ENCODE data around the gene DUSP12. TPM values are rescaled to one million over a fixed set of nuclear protein-coding genes. Genes with fewer than 3 reads are reported as not detected.
A peak's percentile ranks its signal among the peaks of the same experiment; 100 is the strongest.
"Not testable (repeated sequence)": the region's sequence is repeated elsewhere in the genome, so short reads cannot be mapped to it uniquely, and the experiment has no call there.

Gene DUSP12
- total RNA-seq, 1 donor = 26.3 TPM

GRCh38 chr1:161721738-161722343, 27.7 kb upstream of the DUSP12 start:
- peak; percentile 70 for DNase-seq (ENCODE audit: low read depth)
- H3K4me3 ChIP-seq (ENCODE audit: low read depth, low read length) = no peak overlapping the region
- no peak for TF ChIP-seq CTCF (IDR thresholded peaks at IDR 0.05; ENCODE audit: insufficient read depth, low read depth, low read length)

- no peak for DNase-seq (ENCODE audit: low read depth)
- TF ChIP-seq CTCF (IDR thresholded peaks at IDR 0.05; ENCODE audit: insufficient read depth, low read depth, low read length) = no peak
- no peak overlapping the region for H3K4me3 ChIP-seq (ENCODE audit: low read depth, low read length)
Observed at GRCh38 chr1:161722406-161722805, 27.2 kb upstream of the DUSP12 start.

GRCh38 chr1:161723459-161724141, 26.0 kb upstream of the DUSP12 start:
- no peak overlapping the region for H3K4me3 ChIP-seq (ENCODE audit: low read depth, low read length)
- no peak for DNase-seq (ENCODE audit: low read depth)
- no peak for TF ChIP-seq CTCF (IDR thresholded peaks at IDR 0.05; ENCODE audit: insufficient read depth, low read depth, low read length)

GRCh38 chr1:161725258-161725907, 24.2 kb upstream of the DUSP12 start:
- DNase-seq (ENCODE audit: low read depth) = not testable (repeated sequence)
- H3K4me3 ChIP-seq (ENCODE audit: low read depth, low read length) = peak overlapping the region; percentile 87

GRCh38 chr1:161725908-161726472, 23.6 kb upstream of the DUSP12 start:
- peak; percentile 52 for TF ChIP-seq CTCF (IDR thresholded peaks at IDR 0.05; ENCODE audit: insufficient read depth, low read depth, low read length)
- peak; percentile 55 for DNase-seq (ENCODE audit: low read depth)

GRCh38 chr1:161726473-161727255, 22.9 kb upstream of the DUSP12 start:
- H3K4me3 ChIP-seq (ENCODE audit: low read depth, low read length) = peak overlapping the region; percentile 87
- TF ChIP-seq CTCF (IDR thresholded peaks at IDR 0.05; ENCODE audit: insufficient read depth, low read depth, low read length) = no peak
- DNase-seq (ENCODE audit: low read depth) = peak; percentile 91

More at GRCh38 chr1:161725908-161726472, 23.6 kb upstream of the DUSP12 start:
- H3K4me3 ChIP-seq (ENCODE audit: low read depth, low read length) = peak overlapping the region; percentile 87
